ENCODE results near the gene VAV1.
"Not testable (repeated sequence)": the region's sequence is repeated elsewhere in the genome, so short reads cannot be mapped to it uniquely, and the experiment has no call there.

Gene VAV1

DNA sequence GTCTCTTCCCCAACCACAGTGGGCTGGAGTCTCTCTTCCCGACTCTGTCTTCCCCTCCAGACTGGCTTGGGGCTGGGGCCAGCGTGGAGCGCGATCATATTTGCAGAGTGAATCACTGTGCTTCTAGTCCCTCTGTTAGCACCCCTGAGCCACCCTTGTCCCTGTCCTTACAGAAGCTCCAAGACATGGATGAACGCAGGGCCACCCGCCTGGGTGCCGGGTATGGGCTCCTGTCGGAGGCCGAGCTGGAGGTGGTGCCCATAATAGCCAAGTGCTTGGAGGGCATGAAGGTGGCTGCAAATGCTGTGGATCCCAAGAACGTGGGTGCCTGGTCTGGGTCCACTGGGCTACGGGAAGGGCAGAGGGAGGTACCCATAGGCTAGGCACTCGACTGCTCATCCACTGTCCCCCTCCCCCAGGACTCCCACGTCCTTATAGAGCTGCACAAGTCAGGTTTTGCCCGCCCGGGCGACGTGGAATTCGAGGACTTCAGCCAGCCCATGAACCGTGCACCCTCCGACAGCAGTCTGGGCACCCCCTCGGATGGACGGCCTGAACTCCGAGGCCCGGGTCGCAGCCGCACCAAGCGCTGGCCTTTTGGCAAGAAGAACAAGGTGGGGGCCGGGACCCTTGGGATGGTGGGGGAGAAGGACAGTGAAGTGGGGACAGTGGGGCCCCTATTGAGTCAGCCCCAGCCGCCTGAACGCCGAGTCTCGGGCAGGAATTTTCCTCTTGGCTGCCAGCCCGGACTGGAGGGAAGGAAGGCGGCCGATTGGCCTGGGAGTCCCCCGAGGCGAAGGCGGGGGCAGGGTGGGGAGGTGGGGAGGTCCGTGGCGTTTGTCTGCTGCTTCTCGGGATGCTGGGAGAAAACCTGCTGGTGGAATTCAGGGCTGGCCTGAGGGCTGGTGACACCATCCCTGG is 27.9 kb upstream of the VAV1 start:
- H3K36me3 ChIP-seq (replicated peaks; ENCODE audit: insufficient read depth, low read length): peaks cover 18% of the 10 kb centered on the region
- H2AFZ ChIP-seq (ENCODE audit: low read length): no peak overlapping the region
- DNase-seq: no peak
- H3K4me3 ChIP-seq (ENCODE audit: low read length): no peak overlapping the region
- H3K27me3 ChIP-seq (replicated peaks; ENCODE audit: insufficient read depth, low read length): no peaks in the 10 kb centered on the region
- TF ChIP-seq EZH2phosphoT487 (IDR thresholded peaks at IDR 0.05; ENCODE audit: low read length) (no peak), EZH2 (optimal IDR thresholded peaks at IDR 0.05; ENCODE audit: low read depth, low read length) (no peak)
- TF ChIP-seq, protein P1, sequence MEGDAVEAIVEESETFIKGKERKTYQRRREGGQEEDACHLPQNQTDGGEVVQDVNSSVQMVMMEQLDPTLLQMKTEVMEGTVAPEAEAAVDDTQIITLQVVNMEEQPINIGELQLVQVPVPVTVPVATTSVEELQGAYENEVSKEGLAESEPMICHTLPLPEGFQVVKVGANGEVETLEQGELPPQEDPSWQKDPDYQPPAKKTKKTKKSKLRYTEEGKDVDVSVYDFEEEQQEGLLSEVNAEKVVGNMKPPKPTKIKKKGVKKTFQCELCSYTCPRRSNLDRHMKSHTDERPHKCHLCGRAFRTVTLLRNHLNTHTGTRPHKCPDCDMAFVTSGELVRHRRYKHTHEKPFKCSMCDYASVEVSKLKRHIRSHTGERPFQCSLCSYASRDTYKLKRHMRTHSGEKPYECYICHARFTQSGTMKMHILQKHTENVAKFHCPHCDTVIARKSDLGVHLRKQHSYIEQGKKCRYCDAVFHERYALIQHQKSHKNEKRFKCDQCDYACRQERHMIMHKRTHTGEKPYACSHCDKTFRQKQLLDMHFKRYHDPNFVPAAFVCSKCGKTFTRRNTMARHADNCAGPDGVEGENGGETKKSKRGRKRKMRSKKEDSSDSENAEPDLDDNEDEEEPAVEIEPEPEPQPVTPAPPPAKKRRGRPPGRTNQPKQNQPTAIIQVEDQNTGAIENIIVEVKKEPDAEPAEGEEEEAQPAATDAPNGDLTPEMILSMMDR (IDR thresholded peaks at IDR 0.05; ENCODE audit: low read length): no peak
- no peaks in the 10 kb centered on the region for H3K9me2 ChIP-seq (replicated peaks; ENCODE audit: insufficient read depth, low read length)
- peaks cover 4% of the 10 kb centered on the region for H3K4me1 ChIP-seq (ENCODE audit: low read length)
- no peak overlapping the region for H3K9ac ChIP-seq (ENCODE audit: low read length)
- peaks cover 11% of the 10 kb centered on the region for H3F3A ChIP-seq (ENCODE audit: insufficient read depth, low read length)
- H3K9me3 ChIP-seq (replicated peaks; ENCODE audit: insufficient read depth, low read length): no peaks in the 10 kb centered on the region
- H3K4me2 ChIP-seq (ENCODE audit: low read depth, low read length): no peak overlapping the region
- no peak overlapping the region for H3K27ac ChIP-seq (ENCODE audit: low read length)
- no peaks in the 10 kb centered on the region for H4K20me1 ChIP-seq (ENCODE audit: insufficient read depth, low read length)
- H3K79me2 ChIP-seq (ENCODE audit: low read length): peaks cover 33% of the 10 kb centered on the region

DNA sequence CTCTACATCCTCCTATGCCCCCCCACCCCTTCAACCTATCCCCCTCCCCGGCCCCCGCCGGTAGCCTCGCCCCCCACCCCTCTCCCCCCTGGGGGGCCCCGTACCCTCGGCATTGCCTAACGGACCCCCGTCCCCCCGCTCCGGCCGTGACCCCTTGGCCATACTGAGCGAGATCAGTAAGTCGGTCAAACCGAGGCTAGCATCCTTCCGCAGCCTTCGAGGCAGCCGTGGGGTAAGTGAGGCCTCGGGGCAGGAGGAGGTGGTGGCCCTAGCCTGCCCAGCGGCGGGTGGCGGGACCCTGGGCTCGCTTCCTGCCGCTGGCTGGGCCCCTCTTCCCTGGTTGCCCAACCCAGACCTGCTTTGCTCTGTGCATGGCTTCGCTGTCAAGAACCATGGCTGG is 26.5 kb upstream of the VAV1 start:
- no peak for DNase-seq
- Histone ChIP-seq H4K20me1 (ENCODE audit: insufficient read depth, low read length) (no peaks in the 10 kb centered on the region), H3K4me1 (ENCODE audit: low read length) (peaks cover 3% of the 10 kb centered on the region), H3K9me3 (replicated peaks; ENCODE audit: insufficient read depth, low read length) (no peaks in the 10 kb centered on the region), H3K27me3 (replicated peaks; ENCODE audit: insufficient read depth, low read length) (no peaks in the 10 kb centered on the region), H3K79me2 (ENCODE audit: low read length) (peaks cover 19% of the 10 kb centered on the region), H3K4me3 (ENCODE audit: low read length) (no peak overlapping the region), H3K4me2 (ENCODE audit: low read depth, low read length) (no peak overlapping the region), H2AFZ (ENCODE audit: low read length) (no peak overlapping the region), H3K36me3 (replicated peaks; ENCODE audit: insufficient read depth, low read length) (peaks cover 22% of the 10 kb centered on the region), H3F3A (ENCODE audit: insufficient read depth, low read length) (peaks cover 10% of the 10 kb centered on the region), H3K9me2 (replicated peaks; ENCODE audit: insufficient read depth, low read length) (no peaks in the 10 kb centered on the region), H3K9ac (ENCODE audit: low read length) (no peak overlapping the region), H3K27ac (ENCODE audit: low read length) (no peak overlapping the region)
- TF ChIP-seq EZH2phosphoT487 (IDR thresholded peaks at IDR 0.05; ENCODE audit: low read length): no peak

DNA sequence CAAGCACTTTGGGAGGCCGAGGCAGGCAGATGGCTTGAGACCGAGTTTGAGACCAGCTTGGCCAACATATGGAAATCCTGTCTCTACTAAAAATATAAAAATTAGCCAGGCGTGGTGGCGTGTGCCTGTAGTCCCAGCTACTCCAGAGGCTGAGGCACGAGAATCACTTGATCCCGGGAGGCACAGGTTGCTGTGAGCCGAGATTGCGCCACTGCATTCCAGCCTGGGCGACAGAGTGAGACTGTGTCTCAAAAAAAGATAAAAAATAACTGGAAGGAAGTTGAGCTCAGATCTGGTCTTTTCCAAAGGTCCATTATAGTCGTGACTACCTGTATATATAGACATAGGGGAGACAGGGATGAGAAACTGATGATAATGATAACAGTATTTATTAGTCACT is 24.0 kb upstream of the VAV1 start:
- not testable (repeated sequence) for H3K9me2 ChIP-seq (replicated peaks; ENCODE audit: insufficient read depth, low read length); H3K4me3 ChIP-seq (ENCODE audit: low read length); DNase-seq; H3K4me2 ChIP-seq (ENCODE audit: low read depth, low read length); H3K9ac ChIP-seq (ENCODE audit: low read length); H3K79me2 ChIP-seq (ENCODE audit: low read length); H3K9me3 ChIP-seq (replicated peaks; ENCODE audit: insufficient read depth, low read length); H4K20me1 ChIP-seq (ENCODE audit: insufficient read depth, low read length); H2AFZ ChIP-seq (ENCODE audit: low read length); H3K4me1 ChIP-seq (ENCODE audit: low read length); H3K27ac ChIP-seq (ENCODE audit: low read length); H3K27me3 ChIP-seq (replicated peaks; ENCODE audit: insufficient read depth, low read length)
- H3F3A ChIP-seq (ENCODE audit: insufficient read depth, low read length): peaks cover 13% of the 10 kb centered on the region; the same call in 1 of the 2 replicates
- peaks cover 36% of the 10 kb centered on the region for H3K36me3 ChIP-seq (replicated peaks; ENCODE audit: insufficient read depth, low read length)

DNA sequence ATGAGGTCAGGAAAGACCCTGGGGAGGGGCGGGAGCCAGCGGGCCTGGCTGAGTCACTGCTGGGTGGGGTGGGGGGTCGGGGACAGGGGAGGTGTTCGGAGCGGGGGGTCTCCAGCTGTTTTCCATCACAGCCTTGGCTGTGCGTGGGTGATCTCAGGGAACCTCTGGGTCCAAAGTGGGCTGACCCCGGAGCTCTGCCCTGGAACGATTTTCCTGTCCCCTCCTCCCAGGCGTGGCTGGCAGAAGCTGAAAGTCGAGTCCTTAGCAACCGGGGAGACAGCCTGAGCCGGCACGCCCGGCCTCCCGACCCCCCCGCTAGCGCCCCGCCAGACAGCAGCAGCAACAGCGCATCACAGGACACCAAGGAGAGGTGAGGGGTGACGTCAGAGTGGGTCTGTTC is 22.4 kb upstream of the VAV1 start:
- Histone ChIP-seq H3K9me3 (replicated peaks; ENCODE audit: insufficient read depth, low read length) (no peaks in the 10 kb centered on the region), H3K4me3 (ENCODE audit: low read length) (no peak overlapping the region), H3F3A (ENCODE audit: insufficient read depth, low read length) (peaks cover 13% of the 10 kb centered on the region; the same call in 1 of the 2 replicates), H3K36me3 (replicated peaks; ENCODE audit: insufficient read depth, low read length) (peaks cover 37% of the 10 kb centered on the region), H3K4me2 (ENCODE audit: low read depth, low read length) (no peak overlapping the region), H3K4me1 (ENCODE audit: low read length) (no peaks in the 10 kb centered on the region), H2AFZ (ENCODE audit: low read length) (no peak overlapping the region), H3K27ac (ENCODE audit: low read length) (no peak overlapping the region), H3K9ac (ENCODE audit: low read length) (no peak overlapping the region), H3K9me2 (replicated peaks; ENCODE audit: insufficient read depth, low read length) (no peaks in the 10 kb centered on the region), H4K20me1 (ENCODE audit: insufficient read depth, low read length) (no peaks in the 10 kb centered on the region), H3K27me3 (replicated peaks; ENCODE audit: insufficient read depth, low read length) (no peaks in the 10 kb centered on the region), H3K79me2 (ENCODE audit: low read length) (no peaks in the 10 kb centered on the region)
- TF ChIP-seq EZH2phosphoT487 (IDR thresholded peaks at IDR 0.05; ENCODE audit: low read length) (no peak), EZH2 (optimal IDR thresholded peaks at IDR 0.05; ENCODE audit: low read depth, low read length) (no peak)
- TF ChIP-seq, protein P1 (IDR thresholded peaks at IDR 0.05; ENCODE audit: low read length): no peak
- no peak for DNase-seq

Measured in MM.1S (cell line).